ENCODE results near the gene SUN3.
"Not testable (repeated sequence)": the region's sequence is repeated elsewhere in the genome, so short reads cannot be mapped to it uniquely, and the experiment has no call there.

SUN3 gene

GRCh38 chr7:47945261-47946015, 83.5 kb downstream of the SUN3 start:
- peak; percentile 61 to 86 for DNase-seq (ENCODE audit: low read depth in 1 of 2, low spot score in 1 of 2)
- TF ChIP-seq JUND (IDR thresholded peaks at IDR 0.05; ENCODE audit: low read depth) = no peak
- in situ Hi-C loops (cut with HindIII; ENCODE audit: low pct_unique_long_range_greater_than_20kb, low sequenced_read_pairs) = no loop called here

DNA sequence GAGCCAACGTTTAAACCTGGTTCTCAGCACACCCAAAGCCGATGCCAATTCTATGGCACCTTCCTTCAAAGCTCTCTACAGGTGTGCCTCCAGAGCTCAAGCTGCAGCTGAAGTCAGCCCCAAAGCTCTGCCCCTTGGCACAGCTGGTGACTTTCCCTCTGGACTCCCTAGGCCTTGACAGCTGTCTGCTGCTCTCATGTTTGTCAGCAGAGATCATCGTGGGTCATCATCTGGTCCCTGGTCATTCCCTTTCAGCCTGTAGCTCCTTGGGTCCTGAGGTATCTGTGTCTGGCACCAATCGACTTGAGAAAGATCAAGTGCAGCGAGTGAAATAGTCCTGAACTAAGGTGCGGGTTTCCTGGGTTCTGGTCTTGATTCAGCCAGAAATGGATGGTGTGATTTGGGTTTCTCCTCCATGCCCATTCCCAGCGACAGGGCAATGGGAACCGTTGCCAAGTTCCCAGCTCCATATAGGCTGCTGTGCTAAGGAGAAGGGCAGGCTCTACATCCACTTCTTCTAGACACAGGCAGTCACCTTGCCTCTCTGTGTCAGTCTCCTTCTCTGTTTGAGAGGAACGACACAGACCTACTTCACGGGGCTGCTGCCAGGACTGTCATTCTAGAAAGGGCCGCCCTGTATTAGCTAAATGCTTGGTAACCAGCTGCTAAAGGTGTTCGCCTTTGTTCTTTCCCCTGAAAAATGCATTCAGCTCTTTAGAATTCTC, 84.2 kb downstream of the SUN3 start:
- no peak for TF ChIP-seq JUND (IDR thresholded peaks at IDR 0.05; ENCODE audit: low read depth)
- in situ Hi-C loops (cut with HindIII; ENCODE audit: low pct_unique_long_range_greater_than_20kb, low sequenced_read_pairs) = no loop called here
- no peak for DNase-seq (ENCODE audit: low read depth in 1 of 2, low spot score in 1 of 2)

DNA sequence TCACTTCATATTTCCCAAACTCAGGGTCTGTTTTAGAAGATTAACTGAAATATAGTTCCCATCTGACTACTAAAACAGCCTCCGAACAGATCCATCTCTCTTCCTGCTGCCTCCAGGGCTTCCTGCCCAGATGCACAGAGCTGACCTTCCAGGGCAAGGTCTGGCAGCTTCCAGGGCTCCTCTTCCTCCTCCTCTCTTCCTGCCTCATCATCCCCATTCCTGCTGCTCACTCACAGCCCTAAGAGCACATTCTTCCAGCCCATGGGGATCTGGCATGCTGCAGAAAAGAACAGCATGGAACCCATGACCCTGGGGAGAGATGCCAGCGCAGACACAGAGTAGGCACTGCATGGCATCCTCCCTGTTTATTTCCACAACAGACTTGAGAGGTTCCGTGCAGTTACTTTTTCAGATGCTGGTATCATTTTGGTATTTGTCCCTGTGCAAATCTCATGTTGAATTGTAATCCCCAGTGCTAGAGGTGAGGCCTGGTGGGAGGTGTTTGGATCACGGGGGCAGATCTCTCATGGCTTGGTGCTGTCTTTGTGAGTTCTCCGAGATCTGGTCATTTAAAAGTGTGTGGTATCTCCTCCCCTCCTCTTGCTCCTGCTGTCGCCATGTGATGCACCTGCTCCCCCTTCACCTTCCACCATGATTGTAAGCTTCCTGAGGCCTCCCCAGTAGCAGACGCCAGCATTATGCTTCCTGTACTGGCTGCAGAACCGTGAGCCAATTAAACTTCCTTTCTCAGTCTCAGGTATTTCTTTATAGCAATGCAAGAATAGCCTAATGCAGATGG, 85.0 kb downstream of the SUN3 start:
- DNase-seq (ENCODE audit: low read depth in 1 of 2, low spot score in 1 of 2) = no peak
- no peak for TF ChIP-seq JUND (IDR thresholded peaks at IDR 0.05; ENCODE audit: low read depth)
- in situ Hi-C loops (cut with HindIII; ENCODE audit: low pct_unique_long_range_greater_than_20kb, low sequenced_read_pairs) = no loop called here

GRCh38 chr7:47942651-47943050, 86.3 kb downstream of the SUN3 start:
- DNase-seq (ENCODE audit: low read depth in 1 of 2, low spot score in 1 of 2) = not testable (repeated sequence)

GRCh38 chr7:47942132-47942531, 86.8 kb downstream of the SUN3 start:
- no peak for DNase-seq (ENCODE audit: low read depth in 1 of 2, low spot score in 1 of 2)
- TF ChIP-seq JUND (IDR thresholded peaks at IDR 0.05; ENCODE audit: low read depth) = no peak
- in situ Hi-C loops (cut with HindIII; ENCODE audit: low pct_unique_long_range_greater_than_20kb, low sequenced_read_pairs) = no loop called here

More at GRCh38 chr7:47942651-47943050, 86.3 kb downstream of the SUN3 start:
- in situ Hi-C loops (cut with HindIII; ENCODE audit: low pct_unique_long_range_greater_than_20kb, low sequenced_read_pairs) = not testable (repeated sequence)

GRCh38 chr7:47941136-47941844, 87.6 kb downstream of the SUN3 start:
- no peak for DNase-seq (ENCODE audit: low read depth in 1 of 2, low spot score in 1 of 2)
- in situ Hi-C loops (cut with HindIII; ENCODE audit: low pct_unique_long_range_greater_than_20kb, low sequenced_read_pairs) = no loop called here
- no peak for TF ChIP-seq JUND (IDR thresholded peaks at IDR 0.05; ENCODE audit: low read depth)

- in situ Hi-C loops (cut with HindIII; ENCODE audit: low pct_unique_long_range_greater_than_20kb, low sequenced_read_pairs) = no loop called here
- no peak for TF ChIP-seq JUND (IDR thresholded peaks at IDR 0.05; ENCODE audit: low read depth)
- DNase-seq (ENCODE audit: low read depth in 1 of 2, low spot score in 1 of 2) = no peak
Observed at GRCh38 chr7:47940088-47941013, 88.6 kb downstream of the SUN3 start.

DNA sequence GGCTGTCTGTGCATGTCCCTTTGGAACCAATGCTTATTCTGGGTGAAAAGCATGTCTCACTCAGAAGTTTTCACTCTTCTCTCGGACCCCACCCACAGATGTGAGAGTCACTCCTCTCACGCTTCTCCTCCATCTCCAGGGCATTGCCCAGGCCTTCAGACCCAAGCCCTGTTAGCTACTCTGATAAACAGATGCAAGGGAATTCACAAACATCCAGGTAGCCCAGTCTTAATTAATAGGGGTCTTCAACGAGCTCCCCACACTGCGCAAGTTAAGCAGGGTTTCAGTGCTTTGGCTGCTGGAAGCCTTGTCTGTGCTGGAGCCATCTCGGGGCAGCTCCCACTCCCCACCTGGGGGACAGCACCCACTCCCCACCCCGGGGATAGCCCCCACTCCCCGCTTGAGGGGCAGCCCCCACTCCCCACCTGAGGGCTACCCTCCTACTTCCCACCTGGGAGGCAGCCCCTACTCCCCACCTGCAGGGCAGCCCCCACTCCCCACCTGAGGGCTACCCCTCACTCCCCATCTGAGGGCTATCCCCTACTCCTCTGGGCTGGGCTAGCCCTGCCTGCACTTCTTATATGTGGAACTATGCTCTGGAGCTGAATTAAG, 89.4 kb downstream of the SUN3 start:
- in situ Hi-C loops (cut with HindIII; ENCODE audit: low pct_unique_long_range_greater_than_20kb, low sequenced_read_pairs) = no loop called here
- no peak for TF ChIP-seq JUND (IDR thresholded peaks at IDR 0.05; ENCODE audit: low read depth)
- no peak for DNase-seq (ENCODE audit: low read depth in 1 of 2, low spot score in 1 of 2)

DNA sequence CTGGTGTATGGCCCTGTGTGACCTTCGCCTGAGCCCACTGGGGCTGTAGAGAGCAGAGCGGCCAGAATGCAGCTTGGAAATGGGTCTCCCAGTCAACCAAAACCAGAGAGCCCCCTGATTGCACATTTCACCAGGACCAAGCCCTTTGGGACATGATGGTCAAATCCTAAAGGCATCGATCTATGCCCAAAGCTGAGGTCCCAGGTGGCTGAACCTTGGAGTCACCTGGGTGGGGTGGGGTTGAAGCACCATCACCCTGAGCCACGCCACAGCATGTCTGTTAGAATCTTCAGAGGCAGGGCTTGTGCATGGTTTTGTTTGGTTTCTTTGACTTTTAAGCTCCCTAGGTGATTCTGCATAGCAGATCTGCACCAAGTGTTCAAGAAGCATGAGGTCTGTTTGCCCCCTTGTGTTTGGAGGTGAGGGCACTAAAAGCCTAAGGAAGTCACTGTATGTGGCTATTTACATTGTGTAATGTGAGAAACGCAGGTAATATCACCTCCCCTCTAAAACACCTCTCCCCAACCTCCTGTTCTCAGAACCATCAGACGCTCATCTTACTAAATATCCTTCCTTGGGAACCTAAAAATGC, 90.2 kb downstream of the SUN3 start:
- peak in 1 of 2 experiments; percentile 40 for DNase-seq (ENCODE audit: low read depth in 1 of 2, low spot score in 1 of 2)
- TF ChIP-seq JUND (IDR thresholded peaks at IDR 0.05; ENCODE audit: low read depth) = no peak
- in situ Hi-C loops (cut with HindIII; ENCODE audit: low pct_unique_long_range_greater_than_20kb, low sequenced_read_pairs) = no loop called here

DNA sequence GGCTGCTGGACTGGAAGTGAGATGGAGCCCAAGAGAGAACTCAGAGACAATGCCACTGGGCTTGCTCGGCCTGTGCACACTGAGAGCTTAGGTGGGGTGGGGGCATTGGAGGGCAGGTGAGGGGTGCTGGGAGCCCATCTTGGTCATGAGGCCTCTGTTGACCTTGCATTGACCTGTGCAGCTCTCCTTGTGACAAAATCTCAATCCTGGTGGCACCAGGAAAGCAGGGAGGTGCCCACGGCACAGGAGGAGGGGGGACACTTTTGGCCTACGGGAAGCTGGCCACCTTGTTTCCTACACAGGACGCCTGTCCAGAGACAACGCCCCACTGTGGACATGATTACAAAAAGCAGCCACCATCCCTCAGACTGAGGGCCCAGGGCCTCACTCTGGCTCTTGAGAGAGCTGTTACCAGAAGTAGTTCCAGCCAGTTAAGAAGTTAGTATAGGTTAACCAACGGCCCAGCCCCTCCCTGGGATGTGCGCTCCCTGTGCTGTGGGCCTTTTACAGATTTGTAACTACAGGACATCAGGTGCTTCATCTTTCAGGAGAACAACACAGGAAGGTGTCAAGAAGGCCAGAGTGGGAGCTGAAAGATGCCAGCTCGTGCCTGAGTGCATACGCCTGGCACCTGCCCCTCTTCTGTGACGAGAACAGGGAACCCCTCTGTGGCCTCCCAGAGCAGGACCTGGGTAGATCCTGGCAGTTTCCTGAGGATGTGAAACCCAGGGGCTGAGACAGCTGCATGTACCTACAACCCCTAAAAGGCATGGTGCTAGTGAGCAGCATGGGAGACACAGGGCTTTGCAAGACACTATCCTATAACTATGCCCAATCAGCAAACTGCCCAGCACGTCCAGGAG, 91.0 kb downstream of the SUN3 start:
- no peak for TF ChIP-seq JUND (IDR thresholded peaks at IDR 0.05; ENCODE audit: low read depth)
- in situ Hi-C loops (cut with HindIII; ENCODE audit: low pct_unique_long_range_greater_than_20kb, low sequenced_read_pairs) = no loop called here
- DNase-seq (ENCODE audit: low read depth in 1 of 2, low spot score in 1 of 2) = no peak
